Stimulated activated CD8-positive, alpha-beta memory T cell treated with anti-CD3 and anti-CD28 coated beads, Interleukin-4, amount 100 ng/mL, for 48 hours (primary cell): ENCODE results near the gene CHCHD4.

Experiments
- DNase-seq: peaks from one replicate; pipeline ENCODE4 v3.0.0-alpha.2; 2020

The CHCHD4 gene

DNA sequence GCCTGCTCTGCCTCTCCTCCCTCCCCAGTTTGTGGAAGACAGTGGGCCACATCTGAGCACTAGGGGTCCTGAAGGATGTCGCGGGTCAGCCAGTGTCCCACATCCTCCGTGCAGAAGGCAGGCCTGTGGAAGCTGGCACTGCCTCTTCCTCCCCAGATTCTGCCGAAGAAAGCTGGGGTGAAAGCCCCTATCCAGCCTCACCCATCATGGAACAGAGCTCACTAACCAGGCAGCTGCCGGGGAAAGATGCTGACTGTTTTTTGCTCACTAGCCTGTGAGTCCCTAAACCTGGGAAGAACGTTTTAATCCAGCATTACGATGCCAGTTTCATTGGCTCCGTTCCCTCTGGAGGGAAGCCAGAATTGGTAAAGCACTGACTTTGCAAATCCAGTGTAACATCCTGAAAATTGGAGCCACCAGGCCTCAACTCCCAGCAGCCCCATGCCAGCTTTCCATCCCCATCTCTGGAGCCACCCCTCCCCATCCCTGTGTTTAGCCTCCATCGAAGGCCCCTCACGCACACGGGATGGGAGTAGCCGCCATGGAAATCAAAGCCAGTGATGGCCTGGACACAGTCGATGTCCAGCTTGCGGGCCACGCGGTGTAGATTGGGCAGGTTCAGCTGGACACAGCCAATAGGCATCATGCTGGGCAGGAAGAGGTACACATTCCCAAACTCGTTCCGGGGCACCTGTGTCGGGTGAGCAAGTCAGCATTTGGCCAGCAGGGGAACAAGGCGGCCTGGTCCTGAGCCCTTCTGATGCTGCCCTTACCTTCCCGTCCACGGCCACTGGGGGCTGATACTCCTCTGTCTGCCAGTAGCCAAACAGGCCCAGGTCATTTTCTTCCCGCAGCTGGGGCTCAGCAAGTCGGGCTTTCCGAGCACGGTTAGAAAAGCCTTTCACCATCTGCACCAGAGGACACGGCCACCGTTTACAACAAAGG lies 23.6 kb upstream of the CHCHD4 start:
- peak; percentile 19 for DNase-seq

DNA sequence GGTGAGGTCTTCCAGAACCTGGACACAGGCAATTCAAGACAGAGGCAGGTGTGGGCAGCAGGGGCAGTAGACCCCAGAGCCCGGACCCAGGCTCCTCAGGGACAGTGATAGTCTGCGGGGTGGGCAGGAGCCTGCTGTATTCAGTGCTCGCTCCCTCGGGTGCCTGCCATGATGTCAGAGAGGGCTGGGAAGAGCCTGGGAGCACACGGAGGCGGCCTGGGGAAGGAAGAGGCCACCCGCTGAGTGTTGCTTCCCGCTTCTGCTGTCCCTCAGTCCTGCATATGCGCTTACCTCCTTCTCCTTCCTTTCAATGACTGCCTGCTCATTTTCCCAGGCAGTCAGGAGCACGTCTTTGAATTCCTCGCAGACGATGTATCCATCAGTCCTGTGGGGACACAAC lies 22.9 kb upstream of the CHCHD4 start:
- DNase-seq, result peak; percentile 19

- DNase-seq, result peak; percentile 17
Measured at GRCh38 chr3:14147066-14147435, 22.4 kb upstream of the CHCHD4 start.

GRCh38 chr3:14146381-14147065 lies 21.9 kb upstream of the CHCHD4 start:
- no peak for DNase-seq

DNA sequence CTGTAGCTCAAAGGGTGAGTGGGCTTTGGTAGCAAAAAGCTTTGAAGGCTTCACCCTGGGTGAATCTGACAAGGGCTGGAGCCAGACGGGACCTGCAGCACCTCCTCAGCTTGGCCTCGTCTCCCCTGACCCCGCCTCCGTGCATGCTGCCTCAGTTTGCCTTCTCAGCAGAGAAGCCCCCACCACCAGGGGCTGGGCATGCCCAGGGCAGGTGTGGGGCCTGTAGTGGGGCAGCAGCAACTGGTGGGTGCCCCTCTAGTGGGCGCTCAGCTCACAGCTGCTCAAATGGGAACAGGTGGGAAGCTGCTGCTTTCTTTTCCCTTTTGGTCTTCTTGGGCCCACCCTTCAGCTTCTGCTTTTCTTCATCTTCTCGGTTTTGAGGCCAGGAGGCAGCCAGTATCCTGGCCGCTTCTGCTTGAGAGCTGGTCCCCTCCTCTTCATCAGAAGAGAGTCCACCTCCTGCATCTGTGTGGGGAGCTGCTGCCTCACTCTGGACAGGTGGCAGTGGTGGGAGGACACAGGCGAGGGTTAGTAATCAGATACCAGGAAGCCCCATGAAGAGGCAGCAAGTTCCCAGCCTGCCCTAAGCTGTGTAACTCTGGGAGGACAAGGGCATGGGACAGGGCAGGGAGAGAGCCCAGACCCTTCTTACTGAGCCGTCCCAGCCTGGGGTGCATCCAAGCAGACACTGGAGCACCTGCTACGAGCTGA lies 21.2 kb upstream of the CHCHD4 start:
- peak; percentile 20 for DNase-seq

- peak; percentile 23 for DNase-seq
Measured at GRCh38 chr3:14145236-14145635, 20.6 kb upstream of the CHCHD4 start.

DNA sequence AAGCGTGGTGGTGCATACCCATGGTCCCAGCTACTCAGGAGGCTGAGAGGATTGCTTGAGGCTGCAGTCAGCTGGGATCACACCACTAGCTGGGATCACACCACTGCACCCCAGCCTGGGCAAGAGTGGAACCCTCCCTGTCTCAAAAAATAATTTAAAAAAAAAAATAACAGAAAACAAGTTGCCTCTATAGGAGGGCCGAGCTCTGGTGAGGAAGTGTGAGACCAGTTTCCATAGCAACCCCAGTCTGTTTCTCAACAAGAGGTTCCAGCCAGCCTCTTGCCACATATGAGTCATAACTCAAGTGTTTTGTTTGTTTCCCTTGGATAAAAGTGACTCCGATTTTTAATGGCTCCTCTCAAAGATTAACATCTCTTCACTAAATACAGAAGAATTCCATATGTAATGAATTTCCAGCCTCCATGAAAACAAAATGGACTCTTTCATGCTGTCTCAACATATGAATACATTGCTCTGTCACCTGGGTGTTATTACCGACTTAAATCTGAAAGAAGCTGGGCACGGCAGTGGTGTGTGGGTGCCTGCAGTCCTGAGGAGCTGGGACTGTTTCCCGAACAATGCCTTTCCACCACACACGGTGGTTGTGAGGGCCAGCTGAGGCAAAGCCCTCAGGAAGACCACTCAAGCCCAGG lies 19.9 kb upstream of the CHCHD4 start:
- DNase-seq, result peak; percentile 63

DNA sequence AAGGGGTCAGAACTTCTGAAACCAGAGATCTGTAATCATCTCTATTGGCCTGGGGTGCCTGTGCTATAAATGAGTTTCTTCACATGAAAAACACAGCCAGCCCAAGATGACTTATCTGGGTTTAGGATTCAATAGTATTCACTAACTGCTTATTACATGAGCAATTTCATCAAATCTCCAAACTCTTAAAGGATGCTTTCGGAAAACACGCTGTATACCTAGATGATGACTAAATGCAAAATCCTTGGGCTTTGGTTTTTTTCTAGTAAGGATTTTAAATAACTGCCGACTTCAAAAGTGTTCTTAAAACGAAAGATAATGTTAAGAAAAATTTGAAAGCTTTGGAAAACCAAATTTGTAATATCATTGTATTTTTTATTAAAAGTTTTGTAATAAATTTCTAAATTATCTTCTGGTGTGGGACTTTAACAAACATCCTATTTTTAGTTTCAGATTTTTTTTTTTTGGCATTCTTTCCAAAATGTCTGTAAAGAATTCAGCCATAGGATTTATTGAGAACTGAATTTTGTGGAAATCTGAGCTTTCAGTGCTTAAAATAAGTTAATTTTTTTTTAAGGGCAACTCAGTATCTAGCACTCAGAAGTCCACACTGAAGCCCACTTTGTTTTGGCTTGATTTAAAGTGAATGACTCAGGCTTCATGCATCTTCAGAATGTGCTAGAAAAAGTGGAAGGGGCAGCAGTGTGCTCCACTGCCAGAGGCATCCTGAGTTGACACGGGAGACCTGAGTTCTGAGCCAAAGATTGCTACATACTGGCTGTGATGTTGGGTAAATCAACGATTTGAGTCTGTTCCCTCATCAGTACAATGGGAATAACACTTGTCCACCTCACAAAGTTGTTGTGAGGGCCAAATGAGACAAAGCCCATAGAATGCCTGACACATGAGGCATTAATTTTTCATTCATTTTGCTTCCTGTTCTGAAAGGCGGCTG lies 18.9 kb upstream of the CHCHD4 start:
- DNase-seq, result no peak

DNA sequence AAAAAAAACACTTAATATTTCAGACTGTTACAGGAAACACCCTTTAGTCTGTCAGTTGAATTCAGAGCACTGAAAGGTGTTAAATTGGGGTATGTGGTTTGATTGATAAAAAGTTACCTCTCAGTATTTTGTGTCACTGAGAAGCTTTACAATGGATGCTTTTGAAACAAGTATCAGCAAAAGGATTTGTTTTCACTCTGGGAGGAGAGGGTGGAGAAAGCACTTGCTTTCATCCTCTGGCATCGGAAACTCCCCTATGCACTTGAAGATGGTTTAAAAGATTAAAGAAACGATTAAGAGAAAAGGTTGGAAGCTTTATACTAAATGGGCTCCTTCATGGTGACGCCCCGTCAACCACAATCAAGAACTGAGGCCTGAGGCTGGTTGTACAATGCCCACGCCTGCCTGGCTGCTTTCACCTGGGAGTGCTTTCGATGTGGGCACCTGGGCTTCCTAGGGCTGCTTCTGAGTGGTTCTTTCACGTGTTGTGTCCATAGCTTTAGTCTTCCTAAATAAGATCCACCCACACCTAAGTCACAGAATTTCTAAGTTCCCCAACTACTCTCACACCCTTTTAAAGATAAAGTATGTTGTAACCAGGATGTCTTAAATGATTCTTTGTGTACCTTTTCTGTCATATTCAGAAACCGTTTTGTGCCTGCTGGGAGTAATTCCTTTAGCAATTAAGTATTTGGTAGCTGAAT lies 18.0 kb upstream of the CHCHD4 start:
- peak; percentile 62 for DNase-seq

DNA sequence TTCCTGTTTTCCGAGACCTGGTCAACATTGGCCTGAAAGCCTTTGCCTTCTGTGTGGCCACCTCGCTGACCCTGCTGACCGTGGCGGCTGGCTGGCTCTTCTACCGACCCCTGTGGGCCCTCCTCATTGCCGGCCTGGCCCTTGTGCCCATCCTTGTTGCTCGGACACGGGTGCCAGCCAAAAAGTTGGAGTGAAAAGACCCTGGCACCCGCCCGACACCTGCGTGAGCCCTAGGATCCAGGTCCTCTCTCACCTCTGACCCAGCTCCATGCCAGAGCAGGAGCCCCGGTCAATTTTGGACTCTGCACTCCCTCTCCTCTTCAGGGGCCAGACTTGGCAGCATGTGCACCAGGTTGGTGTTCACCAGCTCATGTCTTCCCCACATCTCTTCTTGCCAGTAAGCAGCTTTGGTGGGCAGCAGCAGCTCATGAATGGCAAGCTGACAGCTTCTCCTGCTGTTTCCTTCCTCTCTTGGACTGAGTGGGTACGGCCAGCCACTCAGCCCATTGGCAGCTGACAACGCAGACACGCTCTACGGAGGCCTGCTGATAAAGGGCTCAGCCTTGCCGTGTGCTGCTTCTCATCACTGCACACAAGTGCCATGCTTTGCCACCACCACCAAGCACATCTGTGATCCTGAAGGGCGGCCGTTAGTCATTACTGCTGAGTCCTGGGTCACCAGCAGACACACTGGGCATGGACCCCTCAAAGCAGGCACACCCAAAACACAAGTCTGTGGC lies 17.1 kb upstream of the CHCHD4 start:
- DNase-seq, result no peak

GRCh38 chr3:14141144-14141543 lies 16.5 kb upstream of the CHCHD4 start:
- DNase-seq, result no peak

GRCh38 chr3:14140668-14141067 lies 16.0 kb upstream of the CHCHD4 start:
- DNase-seq, result no peak

DNA sequence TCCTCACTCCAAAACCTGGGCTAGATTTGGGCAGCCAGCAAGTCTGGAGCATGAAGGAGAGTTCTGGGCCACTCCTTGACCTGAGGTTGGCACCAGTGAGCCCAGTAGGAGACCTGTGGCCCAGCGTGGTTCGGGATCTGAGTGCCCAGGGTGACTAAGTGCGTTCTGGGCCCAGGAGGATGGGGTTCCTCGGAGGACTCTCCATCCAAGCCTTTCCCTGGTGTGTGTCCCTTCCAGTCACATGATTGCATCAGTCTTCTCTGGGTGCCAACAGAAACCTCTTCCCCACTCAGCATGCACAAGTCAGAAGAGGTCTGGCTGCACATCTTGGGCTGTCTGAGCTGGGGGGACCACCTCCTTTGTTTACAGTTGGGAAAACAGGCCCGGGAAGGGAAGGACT lies 15.1 kb upstream of the CHCHD4 start:
- no peak for DNase-seq

DNA sequence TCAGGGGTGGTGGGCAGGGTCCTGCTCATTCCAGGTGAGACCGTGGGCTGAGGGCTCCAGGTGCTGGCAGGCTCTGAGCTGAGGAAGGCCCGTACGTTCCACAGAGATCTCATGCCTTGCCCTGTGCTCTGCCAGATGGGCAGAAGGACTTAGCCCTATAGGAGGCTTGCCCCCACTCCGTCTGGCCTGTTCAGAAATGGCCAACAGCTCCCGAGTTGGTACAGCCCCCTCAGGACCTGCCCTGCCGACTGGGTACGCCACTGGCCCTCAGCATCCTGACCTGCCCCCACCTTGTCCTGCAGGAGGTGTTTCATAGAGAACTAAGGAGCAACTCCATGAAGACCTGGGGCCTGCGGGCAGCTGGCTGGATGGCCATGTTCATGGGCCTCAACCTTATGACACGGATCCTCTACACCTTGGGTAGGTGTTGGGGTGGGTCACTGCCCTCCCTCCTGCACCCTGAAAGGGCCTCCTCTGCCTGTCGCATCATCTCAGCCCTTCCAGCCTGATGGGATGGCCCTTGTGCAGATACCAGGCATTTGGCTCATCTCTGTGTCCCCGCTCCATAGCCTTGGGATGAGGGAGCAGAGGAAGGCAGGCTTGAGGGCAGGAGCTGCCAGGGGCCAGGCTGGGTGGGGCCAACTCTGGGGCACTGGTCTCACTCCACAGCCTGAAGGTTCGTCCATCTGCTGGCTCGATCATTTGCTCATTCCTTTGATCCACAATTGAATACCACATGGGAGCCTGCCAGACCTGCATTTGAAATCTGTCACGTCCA lies 14.4 kb upstream of the CHCHD4 start:
- no peak for DNase-seq

GRCh38 chr3:14138109-14138877 lies 13.6 kb upstream of the CHCHD4 start:
- no peak for DNase-seq

DNA sequence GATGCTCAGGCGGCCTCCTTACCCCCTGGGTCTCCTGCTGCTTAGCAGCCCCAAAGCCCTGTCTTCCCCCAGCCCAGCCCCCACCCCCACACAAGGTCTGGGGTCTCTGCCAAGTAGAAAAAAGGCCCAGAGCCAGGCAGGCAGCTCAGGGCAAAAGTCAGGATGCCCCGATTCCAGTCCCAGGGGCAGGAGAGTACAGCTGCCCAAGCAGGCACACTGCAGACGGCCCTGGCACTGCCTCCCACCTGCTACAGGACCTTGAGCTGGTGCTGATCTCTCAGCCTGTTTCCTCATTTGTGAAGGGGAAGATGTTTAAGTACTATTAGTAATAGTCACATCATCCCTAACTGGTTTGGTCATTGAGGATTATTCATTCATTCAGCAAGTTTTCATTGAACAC lies 12.8 kb upstream of the CHCHD4 start:
- no peak for DNase-seq

DNA sequence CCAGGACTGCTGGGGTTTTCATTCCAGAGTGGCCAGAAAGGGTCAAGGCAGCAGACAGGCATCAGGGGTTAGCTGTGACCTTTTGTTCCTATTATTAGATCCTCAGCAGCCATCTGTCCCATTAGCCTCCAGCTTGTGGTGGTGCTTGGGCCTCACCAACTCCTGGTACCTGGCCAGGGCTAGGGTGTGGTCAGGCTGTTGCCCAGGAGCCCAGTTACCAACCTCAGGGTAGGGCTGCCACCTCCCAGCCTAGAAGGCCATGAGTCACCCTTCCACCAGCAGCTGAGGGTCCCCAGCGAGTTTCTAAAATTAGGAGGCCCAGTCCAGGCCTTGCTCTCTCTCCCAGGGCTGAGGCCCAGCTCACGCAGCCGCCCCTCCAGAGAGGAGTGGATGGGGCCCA lies 12.3 kb upstream of the CHCHD4 start:
- DNase-seq, result no peak

- DNase-seq, result no peak
Measured at GRCh38 chr3:14135581-14135980, 10.9 kb upstream of the CHCHD4 start.

- DNase-seq, result no peak
Measured at GRCh38 chr3:14134291-14134690, 9.6 kb upstream of the CHCHD4 start.
